ENCODE results near the gene SHISA9.

- no peak for TF ChIP-seq CTCF (IDR thresholded peaks at IDR 0.05)
- no peak for TF ChIP-seq ZFX (IDR thresholded peaks at IDR 0.05; ENCODE audit: borderline replicate concordance)
Measured at GRCh38 chr16:13264749-13265552, 363.6 kb downstream of the SHISA9 start.

Measured in 22Rv1 (cell line).